H9 (cell line): Measurements from ENCODE around the gene PTH2R. TPM values are rescaled to one million over a fixed set of nuclear protein-coding genes. Genes with fewer than 3 reads are reported as not detected.

Experiments
- DNase-seq: peaks from one replicate; pipeline ENCODE4 v3.0.0-alpha.2; 2017
- H2AFZ ChIP-seq: one replicate; pipeline ENCODE4 v1.6.1; 2013; ENCODE audit warnings: mild to moderate bottlenecking, low read length, control low read depth, moderate library complexity
- H2AK5ac ChIP-seq: 2 replicates; pipeline ENCODE4 v1.6.1; 2013; ENCODE audit warnings: low read length, control low read depth, mixed read lengths; ENCODE audit not compliant: insufficient read length
- H2BK120ac ChIP-seq: one replicate; pipeline ENCODE4 v1.6.1; 2013; ENCODE audit warnings: low read depth, mild to moderate bottlenecking, low read length, control low read depth, inconsistent platforms; ENCODE audit not compliant: poor library complexity, severe bottlenecking
- H2BK12ac ChIP-seq: 2 replicates; pipeline ENCODE4 v1.6.1; 2013; ENCODE audit warnings: low read length, control low read depth, mixed read lengths, low read depth; ENCODE audit not compliant: insufficient read length
- H2BK15ac ChIP-seq: 2 replicates; pipeline ENCODE4 v1.6.1; 2013; ENCODE audit warnings: low read depth, low read length, control low read depth
- H2BK20ac ChIP-seq: one replicate; pipeline ENCODE4 v1.6.1; 2013; ENCODE audit warnings: low read depth, mild to moderate bottlenecking, low read length, control low read depth, inconsistent platforms; ENCODE audit not compliant: poor library complexity, severe bottlenecking
- H2BK5ac ChIP-seq: 2 replicates; pipeline ENCODE4 v1.6.1; 2013; ENCODE audit warnings: low read length, control low read depth, mixed read lengths; ENCODE audit not compliant: insufficient read length
- H3K14ac ChIP-seq: 2 replicates; pipeline ENCODE4 v1.6.1; 2013; ENCODE audit warnings: low read length, control low read depth; ENCODE audit not compliant: insufficient read depth
- H3K18ac ChIP-seq: 2 replicates; pipeline ENCODE4 v1.6.1; 2013; ENCODE audit warnings: low read depth, mild to moderate bottlenecking, mixed read lengths, low read length, control low read depth; ENCODE audit not compliant: insufficient read length
- H3K23ac ChIP-seq: 2 replicates; pipeline ENCODE4 v1.6.1; 2013; ENCODE audit warnings: low read length, control low read depth, mixed read lengths, low read depth; ENCODE audit not compliant: insufficient read length
- H3K23me2 ChIP-seq: 2 replicates; pipeline ENCODE4 v1.6.1; 2013; ENCODE audit warnings: low read depth, mild to moderate bottlenecking, mixed read lengths, low read length, control low read depth; ENCODE audit not compliant: insufficient read length, poor library complexity, severe bottlenecking
- H3K27ac ChIP-seq: 2 replicates; pipeline ENCODE4 v1.5.1; 2013; ENCODE audit warnings: low read length, control low read depth, mixed read lengths, low read depth; ENCODE audit not compliant: insufficient read length
- H3K27me3 ChIP-seq: 2 replicates; pipeline ENCODE4 v1.6.1; 2013; ENCODE audit warnings: low read length, control low read depth, inconsistent platforms; ENCODE audit not compliant: insufficient read depth
- H3K4ac ChIP-seq: 2 replicates; pipeline ENCODE4 v1.6.1; 2013; ENCODE audit warnings: low read depth, mild to moderate bottlenecking, control low read depth, inconsistent platforms, low read length, moderate library complexity
- H3K4me1 ChIP-seq: 2 replicates; pipeline ENCODE4 v1.6.1; 2013; ENCODE audit warnings: low read length, control low read depth, inconsistent platforms; ENCODE audit not compliant: insufficient read depth
- H3K4me2 ChIP-seq: 2 replicates; pipeline ENCODE4 v1.6.1; 2013; ENCODE audit warnings: low read length, control low read depth, mixed read lengths; ENCODE audit not compliant: insufficient read length, insufficient read depth
- H3K56ac ChIP-seq: 2 replicates; pipeline ENCODE4 v1.6.1; 2013; ENCODE audit warnings: low read depth, mild to moderate bottlenecking, mixed read lengths, low read length, control low read depth; ENCODE audit not compliant: insufficient read length
- H3K79me1 ChIP-seq: 2 replicates; pipeline ENCODE4 v1.6.1; 2013; ENCODE audit warnings: low read depth, mild to moderate bottlenecking, moderate library complexity, low read length, control low read depth, inconsistent platforms; ENCODE audit not compliant: insufficient read depth, poor library complexity, severe bottlenecking
- H3K79me2 ChIP-seq: 2 replicates; pipeline ENCODE4 v1.6.1; 2013; ENCODE audit warnings: low read length, control low read depth, inconsistent platforms; ENCODE audit not compliant: insufficient read depth
- H3K9ac ChIP-seq: 2 replicates; pipeline ENCODE4 v1.6.1; 2013; ENCODE audit warnings: low read length, control low read depth, mixed read lengths; ENCODE audit not compliant: insufficient read length; ENCODE audit errors: extremely low read depth
- H3K9me3 ChIP-seq: one replicate; pipeline ENCODE4 v1.6.1; 2013; ENCODE audit warnings: low read depth, low read length, inconsistent platforms; ENCODE audit not compliant: control insufficient read depth
- H3T11ph ChIP-seq: one replicate; pipeline ENCODE4 v1.6.1; 2013; ENCODE audit warnings: mild to moderate bottlenecking, low read length, control low read depth, inconsistent platforms
- H4K20me1 ChIP-seq: one replicate; pipeline ENCODE4 v1.6.1; 2013; ENCODE audit not compliant: control insufficient read depth, insufficient read length, insufficient read depth
- H4K5ac ChIP-seq: 2 replicates; pipeline ENCODE4 v1.6.1; 2013; ENCODE audit warnings: low read depth, mild to moderate bottlenecking, mixed read lengths, low read length, control low read depth; ENCODE audit not compliant: insufficient read length
- H4K8ac ChIP-seq: replicated peaks from 2 replicates; pipeline ENCODE4 v1.6.1; 2013; ENCODE audit warnings: low read length, control low read depth, mixed read lengths, low read depth; ENCODE audit not compliant: insufficient read length
- H4K91ac ChIP-seq: 2 replicates; pipeline ENCODE4 v1.6.1; 2013; ENCODE audit warnings: low read depth, mild to moderate bottlenecking, moderate library complexity, mixed read lengths, low read length, control low read depth; ENCODE audit not compliant: insufficient read length
- H3K27ac Mint-ChIP-seq, 3 experiments: 2 replicates in 2 of 3; 3 replicates in 1 of 3; pipeline ENCODE4 v1.8.0; 2020 to 2021; ENCODE audit warnings: mixed read lengths in 3 of 3, mild to moderate bottlenecking in 1 of 3, moderate library complexity in 1 of 3
- H3K27me3 Mint-ChIP-seq: 2 replicates; pipeline ENCODE4 v1.8.0; 2021; ENCODE audit warnings: low read depth, mild to moderate bottlenecking, moderate library complexity, mixed read lengths
- H3K36me3 Mint-ChIP-seq, 3 experiments: 2 replicates in 2 of 3; 3 replicates in 1 of 3; pipeline ENCODE4 v1.8.0; 2020 to 2021; ENCODE audit warnings: low read depth in 3 of 3, mixed read lengths in 3 of 3; ENCODE audit not compliant: insufficient read depth in 1 of 3
- H3K4me1 Mint-ChIP-seq, 2 experiments: 2 replicates each; pipeline ENCODE4 v1.8.0; 2020; ENCODE audit warnings: mixed read lengths in 2 of 2
- H3K4me3 Mint-ChIP-seq, 2 experiments: 2 replicates in 1 of 2; 3 replicates in 1 of 2; pipeline ENCODE4 v1.8.0; 2020 to 2021; ENCODE audit warnings: mild to moderate bottlenecking in 2 of 2, mixed read lengths in 2 of 2, moderate library complexity in 1 of 2
- H3K9me3 Mint-ChIP-seq, 2 experiments: 2 replicates in 1 of 2; 3 replicates in 1 of 2; pipeline ENCODE4 v1.8.0; 2020; ENCODE audit warnings: mild to moderate bottlenecking in 2 of 2, mixed read lengths in 2 of 2, moderate library complexity in 1 of 2
- CTCF ChIP-seq: fragments of 200-600 bp; sonication (generic); conservative IDR thresholded peaks from 3 replicates; pipeline ENCODE4 v1.8.0; 2021; ENCODE audit warnings: antibody characterized with exemption, mild to moderate bottlenecking
- WGBS: extraction: QIAGEN DNeasy Blood & Tissue Kit; methylation state at CpG from one replicate; pipeline ENCODE4 v1.1.7; 2013; ENCODE audit warnings: missing lambda C conversion rate, low lambda C conversion rate, mixed read lengths; ENCODE audit not compliant: insufficient read length; ENCODE audit errors: extremely low coverage; 5-methylcytosine and 5-hydroxymethylcytosine counted together
- total RNA-seq: library from RNA; stranded (reverse); gene quantifications from 2 replicates; pipeline ENCODE4 v1.2.1, GENCODE V29; 2021

PTH2R gene
- total RNA-seq, 1 experiment from 2014 or later = 0.20 TPM

DNA sequence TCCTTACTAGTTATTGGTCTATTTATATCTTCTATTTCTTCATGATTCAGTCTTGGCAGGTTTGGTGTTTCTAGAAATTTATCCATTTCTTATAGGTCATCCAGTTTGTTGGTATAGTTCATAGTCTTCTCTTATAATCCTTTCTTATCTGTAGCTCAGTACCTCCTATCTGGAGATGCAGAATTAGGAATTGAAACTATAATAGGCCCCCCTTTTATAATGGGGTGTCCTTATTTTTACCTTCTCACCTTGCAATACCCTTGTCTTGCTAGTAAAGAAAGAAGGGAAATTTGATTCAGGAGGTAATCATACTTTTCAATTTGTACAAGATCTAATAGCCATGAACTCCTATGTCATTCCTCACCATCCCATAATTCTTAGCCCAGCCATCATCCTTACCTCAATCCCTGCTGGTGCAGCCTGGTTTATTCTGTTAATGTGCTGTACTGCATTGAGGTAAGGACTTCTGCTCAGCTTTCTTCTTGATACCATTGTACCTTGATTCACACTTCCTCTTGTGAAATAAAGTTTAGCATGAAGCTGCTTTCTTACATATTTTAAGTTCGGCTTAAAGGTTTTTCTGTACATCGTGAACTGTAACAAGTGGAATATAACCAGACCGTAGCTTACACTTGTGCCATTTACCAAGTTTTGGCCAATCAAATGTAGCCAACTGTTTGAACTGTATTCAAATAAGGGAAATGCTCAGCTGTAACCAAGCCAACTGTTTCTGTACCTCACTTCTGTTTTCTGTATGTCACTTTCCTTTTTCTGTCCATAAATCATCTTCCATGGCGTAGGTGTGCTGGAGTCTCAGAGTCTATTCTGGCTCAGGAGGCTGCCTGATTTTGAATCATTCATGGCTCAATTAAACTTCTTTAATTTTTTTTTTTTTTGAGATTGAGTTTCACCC, 40.1 kb upstream of the PTH2R start:
- Histone ChIP-seq H2BK12ac (no peak overlapping the region), H2BK20ac (no peak overlapping the region), H2BK120ac (no peak overlapping the region), H3K27me3 (no peaks in the 10 kb centered on the region), H3K79me1 (no peaks in the 10 kb centered on the region), H4K8ac (no peak overlapping the region), H2BK15ac (no peak overlapping the region), H3K9me3 (no peaks in the 10 kb centered on the region), H3K4me2 (no peak overlapping the region), H4K20me1 (no peaks in the 10 kb centered on the region), H3K79me2 (no peaks in the 10 kb centered on the region), H3K14ac (no peak overlapping the region), H3T11ph (no peak overlapping the region), H2AK5ac (no peak overlapping the region), H3K18ac (no peak overlapping the region), H3K4ac (no peak overlapping the region), H3K4me1 (no peaks in the 10 kb centered on the region), H2AFZ (no peak overlapping the region), H3K9ac (no peak overlapping the region), H3K23ac (no peak overlapping the region), H3K27ac (no peak overlapping the region), H2BK5ac (no peak overlapping the region), H4K5ac (no peak overlapping the region), H3K23me2 (no peaks in the 10 kb centered on the region), H3K56ac (no peak overlapping the region), H4K91ac (no peak overlapping the region)
- Mint-ChIP-seq H3K4me1 (peaks cover 4 to 5% of the 10 kb centered on the region in 2 experiments), H3K9me3 (peaks cover 10 to 18% of the 10 kb centered on the region in 2 experiments), H3K36me3 (peaks cover 6 to 14% (median 11%) of the 10 kb centered on the region in 3 experiments), H3K27ac (no peak overlapping the region), H3K4me3 (no peak overlapping the region), H3K27me3 (no peaks in the 10 kb centered on the region)
- TF ChIP-seq CTCF = no peak
- no CpG with 5 or more reads among the region's 4 CpGs for WGBS
- DNase-seq = no peak
